GM18526 (cell line): ENCODE measurements around the gene SIAH2.

Experiments used
- POLR2A ChIP-seq: IDR thresholded peaks from 3 replicates; pipeline ENCODE4 v1.6.1; 2011; ENCODE audit not compliant: insufficient read length; ENCODE audit errors: extremely low read depth

Gene SIAH2

GRCh38 chr3:150761831-150762661 lies 923 bp downstream of the SIAH2 start:
- TF ChIP-seq POLR2A = no peak

GRCh38 chr3:150760431-150761200 lies 2.4 kb downstream of the SIAH2 start:
- no peak for TF ChIP-seq POLR2A

GRCh38 chr3:150759947-150760346 lies 3.0 kb downstream of the SIAH2 start:
- TF ChIP-seq POLR2A = no peak

GRCh38 chr3:150759319-150759718 lies 3.6 kb downstream of the SIAH2 start:
- no peak for TF ChIP-seq POLR2A

GRCh38 chr3:150757768-150758167 lies 5.2 kb downstream of the SIAH2 start:
- TF ChIP-seq POLR2A = no peak

- TF ChIP-seq POLR2A = no peak
These were observed 5.6 kb downstream of the SIAH2 start for GRCh38 chr3:150757364-150757763.

- TF ChIP-seq POLR2A = no peak
These were observed 6.4 kb downstream of the SIAH2 start for GRCh38 chr3:150756491-150757059.

- no peak for TF ChIP-seq POLR2A
These were observed 7.1 kb downstream of the SIAH2 start for GRCh38 chr3:150755902-150756301.

- no peak for TF ChIP-seq POLR2A
These were observed 8.1 kb downstream of the SIAH2 start for GRCh38 chr3:150754896-150755295.

GRCh38 chr3:150751781-150752263 lies 11.1 kb downstream of the SIAH2 start:
- no peak for TF ChIP-seq POLR2A

GRCh38 chr3:150749255-150749654 lies 13.7 kb downstream of the SIAH2 start:
- TF ChIP-seq POLR2A = no peak

- TF ChIP-seq POLR2A = no peak
These were observed 14.3 kb downstream of the SIAH2 start for GRCh38 chr3:150748684-150749047.

GRCh38 chr3:150747886-150748683 lies 14.9 kb downstream of the SIAH2 start:
- no peak for TF ChIP-seq POLR2A

- no peak for TF ChIP-seq POLR2A
These were observed 16.0 kb downstream of the SIAH2 start for GRCh38 chr3:150746791-150747590.

GRCh38 chr3:150745832-150746231 lies 17.1 kb downstream of the SIAH2 start:
- no peak for TF ChIP-seq POLR2A

- no peak for TF ChIP-seq POLR2A
These were observed 18.1 kb downstream of the SIAH2 start for GRCh38 chr3:150744919-150745211.
